Lower leg skin (tissue), 4 donors: ENCODE results near the gene VPS13A. TPM values are rescaled to one million over a fixed set of nuclear protein-coding genes. Genes with fewer than 3 reads are reported as not detected.
"Not testable (repeated sequence)": the region's sequence is repeated elsewhere in the genome, so short reads cannot be mapped to it uniquely, and the experiment has no call there.

Experiments
- DNase-seq, 2 donors: peaks; one replicate each; pipeline ENCODE4 v3.0.0-alpha.2; 2019; ENCODE audit warnings: low spot score in 2 of 2
- H3K4me3 ChIP-seq: fragments of 200-600 bp; sonication (generic); 2 replicates; pipeline ENCODE4 v1.5.1; 2017; ENCODE audit warnings: mild to moderate bottlenecking, low read depth; ENCODE audit not compliant: poor library complexity, severe bottlenecking
- CTCF ChIP-seq, 3 donors: fragments of 450-650 bp; IDR thresholded peaks; one replicate each; pipeline ENCODE4 v1.5.1; 2016; ENCODE audit warnings: antibody characterized with exemption in 3 of 3, mild to moderate bottlenecking in 3 of 3, moderate library complexity in 2 of 3
- POLR2A ChIP-seq, 2 donors: fragments of 450-650 bp; IDR thresholded peaks; one replicate each; pipeline ENCODE4 v1.6.1; 2016 to 2017; ENCODE audit warnings: antibody characterized with exemption in 2 of 2, mild to moderate bottlenecking in 1 of 2, moderate library complexity in 1 of 2
- WGBS, 2 donors: methylation state at CpG; one replicate each; pipeline ENCODE4 v1.1.5; 2018; 5-methylcytosine and 5-hydroxymethylcytosine counted together
- intact Hi-C: fragments of 100-400 bp; cut with DNase I; formaldehyde crosslinking; loops from one replicate; pipeline ENCODE4 v1.15.0; 2023; ENCODE audit warnings: low total_unique reads
- total RNA-seq, 4 donors: library from RNA; depleted of rRNA; stranded (reverse); fragments of >200 nt; gene quantifications; one replicate each; pipeline ENCODE4 v1.1.0, GENCODE V29; 2016

VPS13A gene
- total RNA-seq, 4 donors from 2014 or later = 27.0 to 48.1 (median 32.5) TPM

DNA sequence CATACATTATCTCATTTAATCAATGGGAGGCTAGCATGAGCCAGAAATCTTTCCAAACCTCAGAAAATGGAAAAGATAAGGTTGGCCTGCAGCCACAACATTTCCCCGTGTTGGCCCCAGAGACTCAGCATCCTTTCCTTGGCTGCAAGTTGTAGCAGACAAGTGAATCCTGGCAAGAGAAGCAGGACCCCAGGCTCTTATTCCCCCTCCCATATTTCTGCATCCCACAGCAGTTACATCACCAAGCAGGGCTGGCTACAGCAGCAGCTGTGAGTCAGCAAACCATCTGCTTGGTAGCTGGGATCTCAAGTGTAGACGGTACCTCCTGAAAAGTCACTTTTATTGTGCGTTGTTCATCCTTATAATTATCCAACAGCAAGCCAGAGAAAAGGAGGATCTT lies 258.4 kb downstream of the VPS13A start:
- TF ChIP-seq CTCF (IDR thresholded peaks at IDR 0.05) = no peak
- no peak for TF ChIP-seq POLR2A (IDR thresholded peaks at IDR 0.05)
- intact Hi-C loops = no loop called here
- H3K4me3 ChIP-seq = no peak overlapping the region
- DNase-seq = peak in 1 of 2 donors; percentile 56
- WGBS, 2 donors = 47 to 66% methylated on average over 3 of the region's 3 CpGs

GRCh38 chr9:77438653-77439052 lies 261.3 kb downstream of the VPS13A start:
- no peak overlapping the region for H3K4me3 ChIP-seq
- TF ChIP-seq CTCF (IDR thresholded peaks at IDR 0.05) (no peak), POLR2A (IDR thresholded peaks at IDR 0.05) (no peak)
- intact Hi-C loops = no loop called here
- WGBS, 2 donors = 40 to 52% methylated on average over 3 of the region's 3 CpGs
- DNase-seq = no peak

DNA sequence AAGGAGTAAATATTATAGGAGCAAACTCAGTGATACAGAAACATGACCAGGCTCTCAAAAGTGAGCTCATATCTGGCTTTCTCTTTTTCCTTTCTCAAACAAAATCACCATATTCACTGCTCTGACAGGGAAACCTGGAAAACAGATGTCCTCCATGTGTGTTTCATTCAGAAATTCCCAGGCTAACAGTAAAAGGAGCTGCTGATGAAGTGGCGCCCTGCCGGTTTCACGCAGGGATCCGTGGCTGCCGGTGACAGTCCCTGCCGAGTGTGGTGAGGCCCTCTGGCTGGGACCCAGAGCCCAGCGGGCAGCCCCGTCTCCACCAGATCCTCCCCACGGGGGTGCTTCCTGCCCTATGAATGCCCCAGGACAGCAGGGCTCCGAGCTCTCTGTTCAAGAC lies 262.7 kb downstream of the VPS13A start:
- DNase-seq = peak in 1 of 2 donors; percentile 81
- TF ChIP-seq POLR2A (IDR thresholded peaks at IDR 0.05) = no peak
- no peak for TF ChIP-seq CTCF (IDR thresholded peaks at IDR 0.05)
- WGBS, 2 donors = 27 to 44% methylated on average over 10 of the region's 10 CpGs
- H3K4me3 ChIP-seq = no peak overlapping the region
- intact Hi-C loops = no loop called here

DNA sequence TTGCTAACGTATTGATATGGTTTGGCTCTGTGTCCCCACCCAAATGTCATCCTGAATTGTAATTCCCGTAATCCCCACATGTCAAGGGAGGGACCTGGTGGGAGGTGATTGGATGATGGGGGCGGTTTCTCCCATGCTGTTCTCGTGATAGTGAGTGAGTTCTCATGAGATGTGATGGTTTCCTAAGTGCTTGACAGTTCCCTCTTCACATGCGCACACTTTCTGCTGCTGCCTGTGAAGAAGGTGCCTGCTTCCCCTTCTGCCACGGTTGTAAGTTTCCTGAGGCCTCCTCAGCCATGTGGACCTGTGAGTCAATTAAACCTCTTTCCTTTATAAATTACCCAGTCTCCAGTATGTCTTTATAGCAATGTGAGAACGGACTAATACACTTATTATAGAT lies 263.8 kb downstream of the VPS13A start:
- peak in 1 of 2 donors; percentile 70 for DNase-seq
- H3K4me3 ChIP-seq, intact Hi-C loops: not testable (repeated sequence)
- WGBS, 2 donors = 82 to 84% methylated on average over 7 of the region's 7 CpGs

GRCh38 chr9:77442436-77442835 lies 265.1 kb downstream of the VPS13A start:
- TF ChIP-seq POLR2A (IDR thresholded peaks at IDR 0.05) = no peak
- no peak for TF ChIP-seq CTCF (IDR thresholded peaks at IDR 0.05)
- WGBS, 2 donors = 60 to 65% methylated on average over 1 of the region's 1 CpG
- DNase-seq = peak in 1 of 2 donors; percentile 52
- H3K4me3 ChIP-seq = no peak overlapping the region
- intact Hi-C loops = no loop called here

GRCh38 chr9:77447646-77448045 lies 270.3 kb downstream of the VPS13A start:
- no peak for DNase-seq
- TF ChIP-seq CTCF (IDR thresholded peaks at IDR 0.05) (no peak), POLR2A (IDR thresholded peaks at IDR 0.05) (no peak)
- H3K4me3 ChIP-seq = no peak overlapping the region
- intact Hi-C loops = no loop called here
- WGBS, 2 donors = 88 to 94% methylated on average over 1 of the region's 1 CpG
